ENCODE data around the gene TBC1D16.

TBC1D16 gene

DNA sequence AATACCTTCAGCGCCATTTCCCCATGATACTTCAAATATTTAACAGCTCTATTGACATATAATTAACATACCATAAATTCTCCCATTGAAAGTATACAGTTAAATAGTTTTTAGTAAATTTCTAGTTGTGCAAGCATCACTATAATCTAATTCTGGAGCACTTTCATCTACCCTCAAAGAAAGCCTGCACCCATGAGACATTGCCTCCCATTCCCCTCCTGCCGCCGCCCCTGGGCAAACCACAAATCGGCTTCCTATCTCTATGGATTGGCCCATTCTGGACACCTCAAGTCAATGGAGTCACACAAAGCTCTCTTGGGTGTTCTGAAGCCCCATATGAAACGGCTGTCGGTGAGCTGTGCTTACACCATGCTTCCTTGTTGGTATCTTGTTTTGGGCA is 119.2 kb downstream of the TBC1D16 start:
- DNase-seq (ENCODE audit: insufficient read length, low spot score) (no peak), FAIRE-seq (no peak)
- no peak for TF ChIP-seq POLR2A (IDR thresholded peaks at IDR 0.05; ENCODE audit: low read depth, low read length)

DNA sequence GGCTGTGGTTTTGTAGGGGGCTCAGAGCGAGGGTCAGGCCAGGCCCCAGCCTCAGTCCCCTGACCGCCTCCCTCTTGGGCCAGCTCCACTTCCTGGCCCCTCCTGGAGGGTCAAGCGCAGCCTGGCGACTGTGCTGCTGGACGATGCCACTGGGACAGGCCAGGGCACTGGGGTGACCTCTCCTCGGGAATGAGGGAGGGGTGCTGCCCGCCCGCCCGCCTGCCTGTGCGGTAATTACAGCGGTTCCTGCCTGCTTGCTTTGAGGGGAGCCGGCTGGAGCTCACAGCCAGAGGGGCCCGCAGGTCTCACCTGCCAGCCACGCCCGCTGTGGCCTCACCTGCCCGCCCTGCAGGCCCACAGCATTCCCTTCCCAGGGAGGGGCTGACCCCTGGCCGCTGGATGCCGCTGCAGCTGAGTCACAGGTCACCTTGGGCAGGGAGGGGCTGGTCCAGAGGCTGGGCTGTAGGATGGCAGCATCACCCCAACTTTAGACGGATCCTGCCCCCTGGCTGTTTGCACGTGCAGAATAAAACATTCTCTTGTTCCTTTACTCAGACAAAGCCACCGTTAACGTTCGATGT is 119.7 kb downstream of the TBC1D16 start:
- no peak for TF ChIP-seq POLR2A (IDR thresholded peaks at IDR 0.05; ENCODE audit: low read depth, low read length)

GRCh38 chr17:79914813-79915740 is 120.6 kb downstream of the TBC1D16 start:
- FAIRE-seq (no peak), DNase-seq (ENCODE audit: insufficient read length, low spot score) (no peak)
- TF ChIP-seq POLR2A (IDR thresholded peaks at IDR 0.05; ENCODE audit: low read depth, low read length), result no peak

More for the DNA sequence above, 119.7 kb downstream of the TBC1D16 start:
- peak; percentile 81 for DNase-seq (ENCODE audit: insufficient read length, low spot score)
- FAIRE-seq, result no peak

- no peak for TF ChIP-seq POLR2A (IDR thresholded peaks at IDR 0.05; ENCODE audit: low read depth, low read length)
- DNase-seq (ENCODE audit: insufficient read length, low spot score), result no peak
- no peak for FAIRE-seq
Observed at GRCh38 chr17:79913896-79914812, 121.5 kb downstream of the TBC1D16 start.

- no peak for DNase-seq (ENCODE audit: insufficient read length, low spot score)
- no peak for TF ChIP-seq POLR2A (IDR thresholded peaks at IDR 0.05; ENCODE audit: low read depth, low read length)
- FAIRE-seq, result no peak
Observed at GRCh38 chr17:79913451-79913850, 122.2 kb downstream of the TBC1D16 start.

GRCh38 chr17:79912552-79913330 is 122.9 kb downstream of the TBC1D16 start:
- FAIRE-seq, result no peak
- DNase-seq (ENCODE audit: insufficient read length, low spot score), result no peak
- TF ChIP-seq POLR2A (IDR thresholded peaks at IDR 0.05; ENCODE audit: low read depth, low read length), result no peak

DNA sequence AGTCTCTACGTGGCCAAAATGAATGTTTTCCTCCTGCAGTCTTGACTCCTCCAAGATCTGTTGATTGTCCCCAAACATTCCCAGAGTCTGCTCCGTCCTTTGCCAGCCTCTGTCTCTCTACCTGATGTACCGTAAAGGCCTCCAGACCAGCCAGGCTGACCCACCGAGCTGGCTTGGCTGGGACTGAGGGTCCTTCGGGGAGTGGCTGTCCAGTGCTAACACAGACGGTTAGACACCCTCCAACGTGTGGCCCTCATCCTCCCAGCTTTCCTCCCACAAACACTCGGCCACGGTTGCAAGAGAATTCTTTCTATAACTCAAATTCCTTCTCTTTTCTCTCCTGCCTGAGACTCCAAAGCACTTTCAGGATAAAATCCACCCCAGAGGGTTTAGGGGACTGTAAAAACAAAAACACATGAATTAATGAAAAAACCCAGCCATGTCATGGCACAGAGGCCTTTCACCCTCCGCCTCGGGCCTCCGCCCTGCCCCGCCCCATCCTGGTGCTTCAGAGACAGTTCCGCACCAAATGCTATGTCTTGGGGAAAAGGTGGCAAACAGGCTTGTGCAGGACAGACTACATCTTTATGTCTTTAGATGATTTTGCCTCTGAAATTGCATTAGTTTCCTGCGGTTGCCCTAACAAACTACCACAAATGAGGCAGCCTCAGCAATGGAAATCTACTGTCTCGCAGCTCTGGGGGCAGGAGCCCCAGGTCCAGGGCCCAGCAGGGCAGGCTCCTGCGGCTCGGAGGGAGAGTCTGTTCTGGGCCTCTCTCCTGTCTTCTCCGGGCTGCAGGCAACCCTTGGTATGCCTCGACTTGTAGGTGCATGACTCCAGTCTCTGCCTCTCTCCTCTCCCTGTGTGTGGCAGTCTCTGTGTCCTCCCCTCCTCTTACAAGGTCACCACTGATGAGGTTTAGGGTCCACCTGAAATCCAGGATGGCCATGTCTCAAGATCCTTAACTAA is 124.0 kb downstream of the TBC1D16 start:
- no peak for DNase-seq (ENCODE audit: insufficient read length, low spot score)
- TF ChIP-seq POLR2A (IDR thresholded peaks at IDR 0.05; ENCODE audit: low read depth, low read length), result no peak
- FAIRE-seq, result no peak

DNA sequence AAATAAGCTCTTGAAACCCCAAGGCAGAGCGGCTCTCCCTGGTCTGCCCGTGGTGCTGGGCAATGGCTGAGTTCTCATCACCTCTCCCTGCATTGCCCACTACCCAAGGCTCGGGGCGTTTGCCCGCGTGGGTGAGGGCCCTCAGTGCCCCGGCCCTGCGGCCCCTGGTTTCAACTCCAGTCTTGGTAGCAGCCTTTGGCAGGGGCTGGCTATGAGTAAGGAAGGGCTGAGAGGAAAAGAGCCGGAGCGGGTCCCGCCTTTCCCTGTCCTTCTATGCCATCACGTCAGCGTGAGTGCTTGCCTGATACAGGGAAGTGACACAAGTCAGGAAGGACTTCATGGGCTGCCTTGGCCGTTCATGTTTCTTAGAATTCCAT is 124.7 kb downstream of the TBC1D16 start:
- DNase-seq (ENCODE audit: insufficient read length, low spot score) (no peak), FAIRE-seq (no peak)
- no peak for TF ChIP-seq POLR2A (IDR thresholded peaks at IDR 0.05; ENCODE audit: low read depth, low read length)

GRCh38 chr17:79909121-79909520 is 126.6 kb downstream of the TBC1D16 start:
- TF ChIP-seq POLR2A (IDR thresholded peaks at IDR 0.05; ENCODE audit: low read depth, low read length), result no peak
- FAIRE-seq, result no peak

GRCh38 chr17:79907850-79908249 is 127.8 kb downstream of the TBC1D16 start:
- DNase-seq (ENCODE audit: insufficient read length, low spot score) (no peak), FAIRE-seq (no peak)
- TF ChIP-seq POLR2A (IDR thresholded peaks at IDR 0.05; ENCODE audit: low read depth, low read length), result no peak

More at GRCh38 chr17:79909121-79909520, 126.6 kb downstream of the TBC1D16 start:
- no peak for DNase-seq (ENCODE audit: insufficient read length, low spot score)

DNA sequence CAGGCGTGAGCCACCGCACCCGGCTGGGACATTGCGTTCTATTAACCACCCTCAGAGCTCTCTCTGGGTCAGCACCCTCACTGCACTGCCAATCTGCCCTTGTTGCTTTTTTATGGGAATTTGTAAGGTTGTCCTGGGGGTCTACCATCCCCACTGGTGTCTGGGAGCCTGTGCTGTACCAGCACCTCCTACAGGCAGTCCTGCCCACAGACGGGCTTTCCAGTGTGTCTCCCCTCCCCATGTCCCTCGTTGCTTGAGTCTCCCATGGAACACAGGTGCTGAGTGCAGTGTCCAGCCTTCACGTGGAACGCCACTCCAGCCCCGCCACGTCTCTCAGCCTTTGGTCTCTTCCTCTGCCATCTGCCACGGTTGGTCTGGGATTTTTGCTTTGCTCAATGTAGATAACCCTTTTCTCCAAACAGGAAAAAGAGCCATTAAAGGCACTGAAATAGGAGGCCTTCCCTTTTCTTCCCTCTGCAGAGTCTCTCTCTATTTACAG is 128.4 kb downstream of the TBC1D16 start:
- FAIRE-seq, result no peak
- no peak for TF ChIP-seq POLR2A (IDR thresholded peaks at IDR 0.05; ENCODE audit: low read depth, low read length)
- no peak for DNase-seq (ENCODE audit: insufficient read length, low spot score)

- no peak for FAIRE-seq
- no peak for TF ChIP-seq POLR2A (IDR thresholded peaks at IDR 0.05; ENCODE audit: low read depth, low read length)
- no peak for DNase-seq (ENCODE audit: insufficient read length, low spot score)
Observed at GRCh38 chr17:79905832-79906231, 129.8 kb downstream of the TBC1D16 start.
